Brain microvascular endothelial cell (primary cell): ENCODE measurements around the gene ACKR1.

Source experiments
- DNase-seq: peaks from one replicate; pipeline ENCODE4 v3.0.0-alpha.2; 2020
- H3K27ac ChIP-seq: fragments of 250-450 bp; sonication (Bioruptor Pico); 2 replicates; pipeline ENCODE4 v1.5.1; 2020; ENCODE audit warnings: mild to moderate bottlenecking, moderate library complexity
- H3K27me3 ChIP-seq: fragments of 250-450 bp; sonication (Bioruptor Pico); replicated peaks from 2 replicates; pipeline ENCODE4 v1.5.1; 2020; ENCODE audit warnings: mild to moderate bottlenecking
- H3K36me3 ChIP-seq: fragments of 250-450 bp; sonication (Bioruptor Pico); replicated peaks from 2 replicates; pipeline ENCODE4 v1.5.1; 2020; ENCODE audit warnings: mild to moderate bottlenecking
- H3K4me3 ChIP-seq: 2 replicates; pipeline ENCODE4 v1.5.1; 2011; ENCODE audit warnings: low read depth, mild to moderate bottlenecking, control low read depth, low read length, moderate library complexity
- in situ Hi-C: cut with HindIII; loops from 2 replicates; pipeline ENCODE4 v1.10.0; 2017; ENCODE audit warnings: low sequenced_read_pairs, low pct_ligation_motif_present
- TF ChIP-seq, protein P1 (sequence below): IDR thresholded peaks from 2 replicates; pipeline ENCODE4 v1.5.1; 2011; ENCODE audit warnings: low read depth, mild to moderate bottlenecking, moderate library complexity, low read length, control low read depth, inconsistent platforms; ENCODE audit errors: missing control alignments

The ACKR1 gene

GRCh38 chr1:159188375-159188788 is 16.3 kb upstream of the ACKR1 start:
- TF ChIP-seq, protein P1, sequence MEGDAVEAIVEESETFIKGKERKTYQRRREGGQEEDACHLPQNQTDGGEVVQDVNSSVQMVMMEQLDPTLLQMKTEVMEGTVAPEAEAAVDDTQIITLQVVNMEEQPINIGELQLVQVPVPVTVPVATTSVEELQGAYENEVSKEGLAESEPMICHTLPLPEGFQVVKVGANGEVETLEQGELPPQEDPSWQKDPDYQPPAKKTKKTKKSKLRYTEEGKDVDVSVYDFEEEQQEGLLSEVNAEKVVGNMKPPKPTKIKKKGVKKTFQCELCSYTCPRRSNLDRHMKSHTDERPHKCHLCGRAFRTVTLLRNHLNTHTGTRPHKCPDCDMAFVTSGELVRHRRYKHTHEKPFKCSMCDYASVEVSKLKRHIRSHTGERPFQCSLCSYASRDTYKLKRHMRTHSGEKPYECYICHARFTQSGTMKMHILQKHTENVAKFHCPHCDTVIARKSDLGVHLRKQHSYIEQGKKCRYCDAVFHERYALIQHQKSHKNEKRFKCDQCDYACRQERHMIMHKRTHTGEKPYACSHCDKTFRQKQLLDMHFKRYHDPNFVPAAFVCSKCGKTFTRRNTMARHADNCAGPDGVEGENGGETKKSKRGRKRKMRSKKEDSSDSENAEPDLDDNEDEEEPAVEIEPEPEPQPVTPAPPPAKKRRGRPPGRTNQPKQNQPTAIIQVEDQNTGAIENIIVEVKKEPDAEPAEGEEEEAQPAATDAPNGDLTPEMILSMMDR = no peak
- Histone ChIP-seq H3K36me3 (no peaks in the 10 kb centered on the region), H3K27me3 (peaks cover 6% of the 10 kb centered on the region), H3K27ac (no peak overlapping the region), H3K4me3 (no peak overlapping the region)
- in situ Hi-C loops = no loop called here
- DNase-seq = peak; percentile 11

DNA sequence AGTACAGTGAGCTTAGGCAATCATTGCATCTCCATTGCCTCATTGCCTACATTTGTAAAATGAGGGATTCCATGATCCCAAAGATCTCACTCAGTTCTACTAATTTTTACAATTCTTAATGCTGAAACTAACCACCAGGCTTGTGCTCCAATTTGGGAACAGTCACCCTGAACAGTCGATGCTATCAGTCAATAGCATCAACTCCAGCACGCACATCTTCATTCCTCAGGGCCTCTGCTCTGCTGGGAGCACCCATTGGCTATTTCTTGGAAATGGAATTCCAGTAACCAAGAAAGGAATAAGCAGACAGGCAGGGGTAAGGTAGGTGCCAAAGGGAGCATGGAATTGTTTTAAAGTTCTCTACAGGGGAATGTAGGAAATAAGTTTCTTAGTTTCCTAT is 14.2 kb upstream of the ACKR1 start:
- in situ Hi-C loops = no loop called here
- no peak overlapping the region for H3K27ac ChIP-seq
- H3K27me3 ChIP-seq = peaks cover 6% of the 10 kb centered on the region
- H3K4me3 ChIP-seq = no peak overlapping the region
- H3K36me3 ChIP-seq = no peaks in the 10 kb centered on the region
- TF ChIP-seq, protein P1 = no peak
- no peak for DNase-seq

- Histone ChIP-seq H3K27ac (no peak overlapping the region), H3K27me3 (no peaks in the 10 kb centered on the region), H3K4me3 (no peak overlapping the region), H3K36me3 (no peaks in the 10 kb centered on the region)
- in situ Hi-C loops = no loop called here
- TF ChIP-seq, protein P1 = peak; percentile 46
- DNase-seq = no peak
Observed at GRCh38 chr1:159196543-159196942, 8.1 kb upstream of the ACKR1 start.

GRCh38 chr1:159197561-159198557 is 6.8 kb upstream of the ACKR1 start:
- H3K27me3 ChIP-seq = no peaks in the 10 kb centered on the region
- H3K27ac ChIP-seq = no peak overlapping the region
- H3K4me3 ChIP-seq = no peak overlapping the region
- in situ Hi-C loops = no loop called here
- no peaks in the 10 kb centered on the region for H3K36me3 ChIP-seq
- DNase-seq = peak; percentile 78
- TF ChIP-seq, protein P1 = peak; percentile 96

- in situ Hi-C loops = no loop called here
- H3K27me3 ChIP-seq = no peaks in the 10 kb centered on the region
- no peak for DNase-seq
- TF ChIP-seq, protein P1 = no peak
- H3K27ac ChIP-seq = no peak overlapping the region
- no peaks in the 10 kb centered on the region for H3K36me3 ChIP-seq
- no peak overlapping the region for H3K4me3 ChIP-seq
Observed at GRCh38 chr1:159199901-159200300, 4.8 kb upstream of the ACKR1 start.
